Mesodermal cell (in vitro differentiated cells): ENCODE results near the gene FCER1G.
A peak's percentile ranks its signal among the peaks of the same experiment; 100 is the strongest.
"Not testable (repeated sequence)": the region's sequence is repeated elsewhere in the genome, so short reads cannot be mapped to it uniquely, and the experiment has no call there.

Experiments
- H3K27ac ChIP-seq: 2 replicates; pipeline ENCODE4 v1.7.0; 2013; ENCODE audit warnings: mild to moderate bottlenecking, low read depth, low read length, moderate library complexity; ENCODE audit not compliant: severe bottlenecking
- H3K36me3 ChIP-seq: 2 replicates; pipeline ENCODE4 v1.7.1; 2013; ENCODE audit warnings: mild to moderate bottlenecking, low read length, moderate library complexity; ENCODE audit not compliant: control insufficient read depth, insufficient read depth
- H3K4me1 ChIP-seq: one replicate; pipeline ENCODE4 v1.7.1; 2013; ENCODE audit warnings: mild to moderate bottlenecking, low read length; ENCODE audit not compliant: insufficient read depth, control insufficient read depth, poor library complexity, severe bottlenecking
- H3K4me3 ChIP-seq: 2 replicates; pipeline ENCODE4 v1.7.0; 2013; ENCODE audit warnings: low read length, control low read depth, mild to moderate bottlenecking; ENCODE audit not compliant: insufficient read depth, poor library complexity, severe bottlenecking; ENCODE audit errors: extremely low read depth
- H3K9me3 ChIP-seq: 2 replicates; pipeline ENCODE4 v1.7.1; 2013; ENCODE audit warnings: mild to moderate bottlenecking, low read length, moderate library complexity; ENCODE audit not compliant: control insufficient read depth
- WGBS, 2 experiments: methylation state at CpG; one replicate each; pipeline ENCODE4 v1.1.5; 2013; ENCODE audit warnings: missing lambda C conversion rate in 2 of 2; ENCODE audit not compliant: insufficient coverage in 2 of 2; 5-methylcytosine and 5-hydroxymethylcytosine counted together

Gene FCER1G

DNA sequence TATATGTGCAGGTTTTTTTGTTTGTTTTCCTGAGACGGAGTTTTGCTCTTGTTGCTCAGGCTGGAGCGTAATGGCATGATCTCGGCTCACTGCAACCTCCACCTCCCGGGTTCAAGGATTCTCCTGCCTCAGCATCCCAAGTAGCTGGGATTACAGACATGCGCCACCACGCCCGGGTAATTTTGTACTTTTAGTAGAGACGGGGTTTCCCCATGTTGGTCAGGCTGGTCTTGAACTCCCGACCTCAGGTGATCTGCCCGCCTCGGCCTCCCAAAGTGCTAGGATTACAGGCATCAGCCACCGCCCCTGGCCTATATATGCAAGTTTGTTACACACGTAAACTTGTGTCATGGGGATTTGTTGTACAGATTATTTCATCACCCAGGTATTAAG lies 9.6 kb downstream of the FCER1G start:
- not testable (repeated sequence) for H3K9me3 ChIP-seq, H3K4me1 ChIP-seq, H3K4me3 ChIP-seq, H3K27ac ChIP-seq
- 94 to 96% methylated on average over 7 to 10 of the region's 13 CpGs for WGBS, 2 experiments
- H3K36me3 ChIP-seq, result peaks cover 17% of the 10 kb centered on the region

GRCh38 chr1:161225178-161225533 lies 10.1 kb downstream of the FCER1G start:
- H3K36me3 ChIP-seq, result peaks cover 17% of the 10 kb centered on the region
- peaks cover 10% of the 10 kb centered on the region for H3K4me1 ChIP-seq
- no peaks in the 10 kb centered on the region for H3K9me3 ChIP-seq
- 93 to 100% methylated on average over 1 to 7 of the region's 7 CpGs for WGBS, 2 experiments
- peak overlapping the region; percentile 13 for H3K27ac ChIP-seq
- H3K4me3 ChIP-seq, result no peak overlapping the region

- Histone ChIP-seq H3K36me3 (peaks cover 18% of the 10 kb centered on the region), H3K4me3 (peak within 1 kb of the TSS; percentile 70), H3K9me3 (no peaks in the 10 kb centered on the region), H3K27ac (peak within 1 kb of the TSS; percentile 13), H3K4me1 (peaks cover 10% of the 10 kb centered on the region)
- WGBS, 2 experiments, result 0 to 5% methylated on average over 4 to 7 of the region's 16 CpGs
Measured at GRCh38 chr1:161225534-161226319, 10.6 kb downstream of the FCER1G start, which contains the start of gene TOMM40L. TSS of gene TOMM40L (plus strand) at chr1:161226060. CDS start at chr1:161226490, 430 bp downstream.

GRCh38 chr1:161226320-161226711 lies 11.2 kb downstream of the FCER1G start:
- Histone ChIP-seq H3K9me3 (no peaks in the 10 kb centered on the region), H3K27ac (no peak overlapping the region), H3K4me3 (peak overlapping the region; percentile 70), H3K4me1 (peaks cover 10% of the 10 kb centered on the region), H3K36me3 (peaks cover 19% of the 10 kb centered on the region)
- WGBS, 2 experiments, result 18 to 34% methylated on average over 10 to 12 of the region's 15 CpGs

DNA sequence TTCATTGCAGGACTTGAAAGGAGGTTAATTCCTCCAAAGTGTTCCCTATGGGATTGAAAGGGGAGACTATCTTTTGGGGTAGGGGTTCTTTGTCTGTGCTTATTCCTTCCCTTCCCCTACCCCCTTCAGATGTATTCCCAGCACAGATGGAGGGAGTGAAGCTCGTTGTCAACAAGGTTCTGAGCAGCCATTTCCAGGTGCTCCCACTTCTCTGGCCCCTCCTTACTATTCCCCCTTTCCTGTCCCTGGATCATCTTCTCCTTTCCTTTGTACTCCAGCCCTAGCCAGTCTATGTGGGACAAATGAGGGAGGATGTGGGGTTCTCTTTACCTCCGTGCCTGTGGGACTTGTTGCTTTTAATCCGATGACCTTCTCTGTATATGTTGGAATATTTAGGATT lies 11.7 kb downstream of the FCER1G start:
- Histone ChIP-seq H3K36me3 (peaks cover 19% of the 10 kb centered on the region), H3K9me3 (no peaks in the 10 kb centered on the region), H3K4me3 (peak overlapping the region; percentile 70), H3K4me1 (peaks cover 10% of the 10 kb centered on the region), H3K27ac (no peak overlapping the region)
- WGBS, 2 experiments, result 80 to 90% methylated on average over 2 of the region's 3 CpGs

- Histone ChIP-seq H3K4me1 (peaks cover 10% of the 10 kb centered on the region), H3K27ac (no peak overlapping the region), H3K4me3 (peak overlapping the region; percentile 70), H3K36me3 (peaks cover 19% of the 10 kb centered on the region), H3K9me3 (no peaks in the 10 kb centered on the region)
- WGBS, 2 experiments, result 40 to 67% methylated on average over 3 to 8 of the region's 11 CpGs
Measured at GRCh38 chr1:161227196-161227871, 12.2 kb downstream of the FCER1G start.

DNA sequence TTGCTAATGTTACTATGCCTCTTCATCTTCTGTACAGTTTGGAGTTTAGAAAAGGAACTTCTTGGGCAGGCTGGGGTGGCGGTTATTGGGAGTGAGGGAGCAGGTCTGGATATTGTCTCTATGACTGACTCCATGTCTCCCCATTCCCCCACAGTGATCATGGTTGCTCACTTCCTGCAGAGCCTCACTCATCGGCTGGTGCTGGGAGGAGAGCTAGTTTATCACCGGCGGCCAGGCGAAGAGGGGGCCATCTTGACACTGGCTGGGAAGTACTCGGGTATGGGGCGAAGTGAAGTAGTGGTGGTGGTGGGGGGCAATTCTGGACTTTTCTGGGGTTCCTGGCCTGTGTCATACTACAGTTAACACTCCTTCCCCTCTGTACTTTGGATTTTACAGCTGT lies 12.9 kb downstream of the FCER1G start:
- no peak overlapping the region for H3K4me3 ChIP-seq
- H3K36me3 ChIP-seq, result peaks cover 19% of the 10 kb centered on the region
- no peaks in the 10 kb centered on the region for H3K9me3 ChIP-seq
- peaks cover 10% of the 10 kb centered on the region for H3K4me1 ChIP-seq
- WGBS, 2 experiments, result 100% methylated on average over 1 to 4 of the region's 7 CpGs
- no peak overlapping the region for H3K27ac ChIP-seq

GRCh38 chr1:161229896-161230295 lies 14.8 kb downstream of the FCER1G start:
- Histone ChIP-seq H3K4me1 (peaks cover 10% of the 10 kb centered on the region), H3K27ac (no peak overlapping the region), H3K36me3 (peaks cover 19% of the 10 kb centered on the region), H3K9me3 (no peaks in the 10 kb centered on the region), H3K4me3 (no peak overlapping the region)
- WGBS, 2 experiments, result 75 to 100% methylated on average over 2 of the region's 3 CpGs

DNA sequence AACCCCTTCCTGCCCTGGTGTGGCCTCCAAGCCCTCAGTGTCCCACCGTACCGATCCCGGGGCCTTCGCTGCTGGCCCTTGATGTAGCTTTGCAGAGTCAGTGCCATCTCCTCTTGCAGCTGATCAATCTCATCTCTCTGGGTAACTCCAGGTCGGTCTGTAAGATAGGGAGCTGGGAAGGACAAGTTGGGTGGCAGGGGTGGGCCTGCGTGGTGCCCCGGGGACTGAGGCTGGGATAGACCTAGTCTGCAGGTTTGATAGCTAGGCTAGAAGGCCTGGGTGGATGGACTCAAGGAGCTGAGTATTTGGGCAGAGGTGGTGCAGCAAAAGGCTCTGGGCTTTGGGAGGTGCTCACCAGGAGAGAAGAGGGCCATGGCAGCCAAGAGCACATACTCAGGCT lies 15.7 kb downstream of the FCER1G start:
- 80 to 98% methylated on average over 6 to 7 of the region's 7 CpGs for WGBS, 2 experiments
- Histone ChIP-seq H3K4me1 (peaks cover 10% of the 10 kb centered on the region), H3K27ac (no peak overlapping the region), H3K9me3 (no peaks in the 10 kb centered on the region), H3K4me3 (no peak overlapping the region), H3K36me3 (peaks cover 19% of the 10 kb centered on the region)

DNA sequence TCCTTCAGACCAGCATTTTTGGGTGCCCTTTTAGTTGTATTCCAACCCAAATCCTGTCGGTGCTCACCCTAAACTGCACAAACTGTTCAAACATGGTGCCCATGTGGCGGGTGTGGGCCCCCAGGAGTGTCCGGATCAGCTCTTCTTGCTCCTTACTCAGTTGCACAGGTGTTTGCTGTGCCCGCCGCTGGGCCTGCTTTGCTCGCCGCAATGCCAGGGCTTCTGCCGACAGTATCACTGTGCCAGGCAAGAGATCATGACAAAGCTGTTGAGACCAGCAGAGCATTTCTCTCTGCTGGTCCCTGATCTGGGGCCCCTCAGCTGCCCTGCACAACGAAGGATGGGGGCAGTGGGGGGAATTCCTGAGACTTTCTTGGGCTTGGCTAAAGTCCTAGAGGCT lies 18.0 kb downstream of the FCER1G start:
- no peak overlapping the region for H3K4me3 ChIP-seq
- H3K36me3 ChIP-seq, result peaks cover 18% of the 10 kb centered on the region
- no peaks in the 10 kb centered on the region for H3K9me3 ChIP-seq
- no peaks in the 10 kb centered on the region for H3K4me1 ChIP-seq
- H3K27ac ChIP-seq, result no peak overlapping the region
- 88 to 91% methylated on average over 8 of the region's 9 CpGs for WGBS, 2 experiments
